Measurements from ENCODE around the gene COA8.
"Not testable (repeated sequence)": the region's sequence is repeated elsewhere in the genome, so short reads cannot be mapped to it uniquely, and the experiment has no call there.

COA8 gene

GRCh38 chr14:103562429-103563225, at the start of gene COA8, which contains the start of gene BAG5:
TSS of gene COA8 (plus strand) at chr14:103562960. CDS start at chr14:103563002, 42 bp downstream.
TSS of gene BAG5 (minus strand) at chr14:103562657. CDS start at chr14:103561164, 1,493 bp downstream.
- peak; percentile 73 to 81 for DNase-seq

GRCh38 chr14:103514596-103515421, 48.0 kb upstream of the COA8 start:
- no peak for DNase-seq

- DNase-seq: peak in 1 of 2 donors; percentile 44
These were observed 46.2 kb upstream of the COA8 start for GRCh38 chr14:103516426-103517173.

- no peak for DNase-seq
These were observed 45.6 kb upstream of the COA8 start for GRCh38 chr14:103517174-103517566.

GRCh38 chr14:103517721-103518421, 44.9 kb upstream of the COA8 start:
- DNase-seq: no peak

GRCh38 chr14:103518422-103519042, 44.2 kb upstream of the COA8 start:
- peak in 1 of 2 donors; percentile 60 for DNase-seq

GRCh38 chr14:103519043-103519836, 43.5 kb upstream of the COA8 start:
- DNase-seq: no peak

GRCh38 chr14:103519837-103520212, 42.9 kb upstream of the COA8 start:
- DNase-seq: no peak

GRCh38 chr14:103520269-103520656, 42.5 kb upstream of the COA8 start:
- no peak for DNase-seq

- peak; percentile 64 to 93 for DNase-seq
These were observed 41.9 kb upstream of the COA8 start for GRCh38 chr14:103520657-103521437.

- no peak for DNase-seq
These were observed 41.3 kb upstream of the COA8 start for GRCh38 chr14:103521438-103521950.

GRCh38 chr14:103521951-103522563, 40.7 kb upstream of the COA8 start:
- no peak for DNase-seq

- DNase-seq: peak; percentile 26 to 51
These were observed 39.8 kb upstream of the COA8 start, which contains the start of gene CKB for GRCh38 chr14:103522649-103523574. TSS of gene CKB (minus strand) at chr14:103522830. CDS start at chr14:103522493, 337 bp downstream.

- DNase-seq: no peak
These were observed 39.2 kb upstream of the COA8 start for GRCh38 chr14:103523575-103523954.

GRCh38 chr14:103524002-103524935, 38.5 kb upstream of the COA8 start:
- DNase-seq: no peak

- DNase-seq: not testable (repeated sequence)
These were observed 37.1 kb upstream of the COA8 start for GRCh38 chr14:103525430-103526246.
